ENCODE data around the gene PIH1D1. TPM values are rescaled to one million over a fixed set of nuclear protein-coding genes. Genes with fewer than 3 reads are reported as not detected.
"Not testable (repeated sequence)": the region's sequence is repeated elsewhere in the genome, so short reads cannot be mapped to it uniquely, and the experiment has no call there.

The PIH1D1 gene
- total RNA-seq, 1 donor from 2014 or later: 138 TPM

- Mint-ChIP-seq H3K27ac (peak overlapping the region; percentile 83), H3K4me1 (ENCODE audit: low read depth) (peaks cover 38% of the 10 kb centered on the region), H3K27me3 (ENCODE audit: low read depth) (no peaks in the 10 kb centered on the region), H3K9me3 (no peaks in the 10 kb centered on the region), H3K36me3 (ENCODE audit: low read depth) (peaks cover 18% of the 10 kb centered on the region), H3K4me3 (ENCODE audit: low read depth) (peak overlapping the region; percentile 92)
- intact Hi-C loops (cut with micrococcal nuclease): no loop called here
- DNase-seq (ENCODE audit: low spot score): no peak
Observed at GRCh38 chr19:49474542-49474924, 22.9 kb upstream of the PIH1D1 start.

GRCh38 chr19:49473868-49474541 is 22.4 kb upstream of the PIH1D1 start, which contains the start of gene FLT3LG:
TSS of gene FLT3LG (plus strand) at chr19:49474215. CDS start at chr19:49474640, 425 bp downstream.
- peak within 1 kb of the TSS; percentile 92 for H3K4me3 Mint-ChIP-seq (ENCODE audit: low read depth)
- peaks cover 41% of the 10 kb centered on the region for H3K4me1 Mint-ChIP-seq (ENCODE audit: low read depth)
- no peaks in the 10 kb centered on the region for H3K9me3 Mint-ChIP-seq
- peak; percentile 95 for DNase-seq (ENCODE audit: low spot score)
- H3K27ac Mint-ChIP-seq: peak within 1 kb of the TSS; percentile 83
- H3K36me3 Mint-ChIP-seq (ENCODE audit: low read depth): peaks cover 17% of the 10 kb centered on the region
- no peaks in the 10 kb centered on the region for H3K27me3 Mint-ChIP-seq (ENCODE audit: low read depth)
- intact Hi-C loops (cut with micrococcal nuclease): no loop called here

DNA sequence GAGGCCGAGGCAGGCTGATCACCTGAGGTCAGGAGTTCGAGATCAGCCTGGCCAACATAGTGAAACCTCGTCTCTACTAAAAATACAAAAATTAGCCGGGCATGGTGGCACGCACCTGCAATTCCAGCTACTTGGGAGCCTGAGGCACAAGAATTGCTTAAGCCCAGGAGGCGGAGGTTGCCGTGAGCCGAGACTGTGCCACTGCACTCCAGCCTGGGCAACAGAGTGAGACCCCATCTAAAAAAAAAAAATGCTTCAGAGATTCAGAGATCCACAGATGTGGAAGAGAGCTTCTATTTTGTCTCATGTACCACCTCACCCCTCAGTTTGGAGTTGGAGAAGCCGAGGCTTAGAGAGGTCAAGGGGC is 21.9 kb upstream of the PIH1D1 start:
- H3K27me3 Mint-ChIP-seq (ENCODE audit: low read depth); intact Hi-C loops (cut with micrococcal nuclease); DNase-seq (ENCODE audit: low spot score); H3K9me3 Mint-ChIP-seq: not testable (repeated sequence)
- H3K27ac Mint-ChIP-seq: peak overlapping the region; percentile 83
- H3K4me1 Mint-ChIP-seq (ENCODE audit: low read depth): peaks cover 45% of the 10 kb centered on the region
- peaks cover 18% of the 10 kb centered on the region for H3K36me3 Mint-ChIP-seq (ENCODE audit: low read depth)
- H3K4me3 Mint-ChIP-seq (ENCODE audit: low read depth): peak overlapping the region; percentile 92

GRCh38 chr19:49472936-49473335 is 21.3 kb upstream of the PIH1D1 start:
- Mint-ChIP-seq H3K4me3 (ENCODE audit: low read depth) (peak overlapping the region; percentile 92), H3K36me3 (ENCODE audit: low read depth) (peaks cover 18% of the 10 kb centered on the region), H3K27me3 (ENCODE audit: low read depth) (no peaks in the 10 kb centered on the region), H3K27ac (peak overlapping the region; percentile 83), H3K9me3 (no peaks in the 10 kb centered on the region), H3K4me1 (ENCODE audit: low read depth) (peaks cover 45% of the 10 kb centered on the region)
- no peak for DNase-seq (ENCODE audit: low spot score)
- intact Hi-C loops (cut with micrococcal nuclease): no loop called here

- intact Hi-C loops (cut with micrococcal nuclease): loop anchor here (1.0 kb wide), 2 partner anchors 27 to 78 kb away; no protein-coding TSS in a partner anchor
- no peaks in the 10 kb centered on the region for H3K9me3 Mint-ChIP-seq
- H3K36me3 Mint-ChIP-seq (ENCODE audit: low read depth): peaks cover 10% of the 10 kb centered on the region
- peak overlapping the region; percentile 90 for H3K27ac Mint-ChIP-seq
- no peak for DNase-seq (ENCODE audit: low spot score)
- peaks cover 36% of the 10 kb centered on the region for H3K4me1 Mint-ChIP-seq (ENCODE audit: low read depth)
- H3K4me3 Mint-ChIP-seq (ENCODE audit: low read depth): peak overlapping the region; percentile 26
- no peaks in the 10 kb centered on the region for H3K27me3 Mint-ChIP-seq (ENCODE audit: low read depth)
Observed at GRCh38 chr19:49470615-49470978, 19.0 kb upstream of the PIH1D1 start.

- Mint-ChIP-seq H3K27me3 (ENCODE audit: low read depth) (no peaks in the 10 kb centered on the region), H3K9me3 (no peaks in the 10 kb centered on the region), H3K4me3 (ENCODE audit: low read depth) (peak overlapping the region; percentile 26), H3K27ac (peak overlapping the region; percentile 90), H3K4me1 (ENCODE audit: low read depth) (peaks cover 32% of the 10 kb centered on the region), H3K36me3 (ENCODE audit: low read depth) (peaks cover 8% of the 10 kb centered on the region)
- intact Hi-C loops (cut with micrococcal nuclease): loop anchor here (1.0 kb wide), 3 partner anchors 17 to 78 kb away; partner anchors contain the start of gene ALDH16A1
- peak; percentile 81 for DNase-seq (ENCODE audit: low spot score)
Observed at GRCh38 chr19:49469828-49470614, 18.4 kb upstream of the PIH1D1 start.

DNA sequence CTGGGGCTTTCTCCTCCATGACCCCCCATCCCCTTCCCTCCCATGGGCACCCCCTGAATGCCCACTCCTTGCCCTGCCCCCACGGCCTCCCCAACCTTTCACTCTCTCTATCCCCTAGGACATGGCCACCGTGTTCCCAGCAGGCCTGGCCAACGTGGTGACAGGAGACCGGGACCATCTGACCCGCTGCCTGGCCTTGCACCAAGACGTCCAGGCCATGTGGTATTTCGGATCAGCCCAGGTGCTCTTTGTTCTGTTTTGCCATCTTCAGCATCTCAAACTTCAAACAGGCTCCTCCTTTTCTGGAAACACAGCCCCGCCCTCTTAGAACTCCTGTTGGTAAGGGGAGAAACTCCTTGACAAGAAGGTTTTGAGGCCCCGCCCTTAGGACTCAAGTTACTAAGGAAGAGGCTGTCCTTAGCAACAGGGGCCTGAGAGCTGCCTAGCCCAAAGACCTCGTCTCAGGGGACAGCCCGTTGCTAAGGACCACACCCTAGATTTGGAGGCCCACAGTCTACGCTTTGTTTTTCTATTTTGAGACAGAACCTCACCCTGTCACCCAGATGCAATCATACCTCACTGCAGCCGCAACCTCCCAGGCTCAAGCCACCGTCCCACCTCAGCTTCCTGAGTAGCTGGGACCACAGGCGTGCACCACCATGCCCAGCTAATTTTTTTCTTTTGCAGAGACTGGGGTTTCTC is 17.3 kb upstream of the PIH1D1 start:
- H3K36me3 Mint-ChIP-seq (ENCODE audit: low read depth): peaks cover 7% of the 10 kb centered on the region

GRCh38 chr19:49468199-49468598 is 16.6 kb upstream of the PIH1D1 start:
- no peaks in the 10 kb centered on the region for H3K9me3 Mint-ChIP-seq
- peaks cover 28% of the 10 kb centered on the region for H3K4me1 Mint-ChIP-seq (ENCODE audit: low read depth)
- no peak overlapping the region for H3K4me3 Mint-ChIP-seq (ENCODE audit: low read depth)
- peak overlapping the region; percentile 99 for H3K27ac Mint-ChIP-seq
- H3K27me3 Mint-ChIP-seq (ENCODE audit: low read depth): no peaks in the 10 kb centered on the region
- peaks cover 7% of the 10 kb centered on the region for H3K36me3 Mint-ChIP-seq (ENCODE audit: low read depth)
- intact Hi-C loops (cut with micrococcal nuclease): no loop called here
- DNase-seq (ENCODE audit: low spot score): no peak

More for the DNA sequence above, 17.3 kb upstream of the PIH1D1 start:
- Mint-ChIP-seq H3K4me1 (ENCODE audit: low read depth) (peaks cover 32% of the 10 kb centered on the region), H3K27ac (peak overlapping the region; percentile 99), H3K4me3 (ENCODE audit: low read depth) (peak overlapping the region; percentile 75), H3K27me3 (ENCODE audit: low read depth) (no peaks in the 10 kb centered on the region), H3K9me3 (no peaks in the 10 kb centered on the region)
- intact Hi-C loops (cut with micrococcal nuclease): loop anchor here (1.0 kb wide), 1 partner anchor 16 kb away; the partner anchor contains the start of gene ALDH16A1
- peak; percentile 94 for DNase-seq (ENCODE audit: low spot score)

DNA sequence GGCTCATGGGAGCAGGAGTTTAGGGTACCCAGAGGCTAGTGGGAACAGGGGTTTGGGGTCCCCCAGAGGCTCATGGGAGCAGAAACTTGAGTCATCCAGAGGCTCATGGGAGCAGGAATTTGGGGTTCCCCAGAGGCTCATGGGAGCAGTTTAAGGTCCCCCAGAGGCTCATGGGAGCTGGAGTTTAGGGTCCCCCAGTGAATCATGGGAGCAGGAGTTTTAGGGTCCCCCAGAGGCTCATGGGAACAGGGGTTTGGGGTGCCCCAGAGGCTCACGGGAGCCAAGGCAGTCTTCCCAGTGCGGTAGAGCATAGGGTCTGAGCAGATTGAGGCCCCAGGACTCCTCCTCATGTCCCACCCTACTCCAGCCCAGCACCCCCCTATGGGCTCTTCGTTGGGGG is 13.8 kb upstream of the PIH1D1 start:
- H3K27ac Mint-ChIP-seq: no peak overlapping the region
- DNase-seq (ENCODE audit: low spot score): no peak

GRCh38 chr19:49463960-49464740 is 12.5 kb upstream of the PIH1D1 start:
- Mint-ChIP-seq H3K27me3 (ENCODE audit: low read depth) (no peaks in the 10 kb centered on the region), H3K9me3 (no peaks in the 10 kb centered on the region), H3K4me3 (ENCODE audit: low read depth) (no peak overlapping the region), H3K27ac (no peak overlapping the region), H3K36me3 (ENCODE audit: low read depth) (peaks cover 12% of the 10 kb centered on the region), H3K4me1 (ENCODE audit: low read depth) (peaks cover 5% of the 10 kb centered on the region)
- DNase-seq (ENCODE audit: low spot score): no peak
- intact Hi-C loops (cut with micrococcal nuclease): no loop called here

More for the DNA sequence above, 13.8 kb upstream of the PIH1D1 start:
- H3K36me3 Mint-ChIP-seq (ENCODE audit: low read depth): peaks cover 11% of the 10 kb centered on the region
- H3K4me1 Mint-ChIP-seq (ENCODE audit: low read depth): peaks cover 13% of the 10 kb centered on the region
- H3K27me3 Mint-ChIP-seq (ENCODE audit: low read depth): no peaks in the 10 kb centered on the region
- intact Hi-C loops (cut with micrococcal nuclease): no loop called here
- no peaks in the 10 kb centered on the region for H3K9me3 Mint-ChIP-seq
- no peak overlapping the region for H3K4me3 Mint-ChIP-seq (ENCODE audit: low read depth)

GRCh38 chr19:49462492-49462891 is 10.9 kb upstream of the PIH1D1 start:
- intact Hi-C loops (cut with micrococcal nuclease): no loop called here
- no peak overlapping the region for H3K4me3 Mint-ChIP-seq (ENCODE audit: low read depth)
- DNase-seq (ENCODE audit: low spot score): no peak
- no peaks in the 10 kb centered on the region for H3K9me3 Mint-ChIP-seq
- peaks cover 8% of the 10 kb centered on the region for H3K36me3 Mint-ChIP-seq (ENCODE audit: low read depth)
- no peaks in the 10 kb centered on the region for H3K4me1 Mint-ChIP-seq (ENCODE audit: low read depth)
- no peak overlapping the region for H3K27ac Mint-ChIP-seq
- H3K27me3 Mint-ChIP-seq (ENCODE audit: low read depth): no peaks in the 10 kb centered on the region

- DNase-seq (ENCODE audit: low spot score): no peak
- H3K36me3 Mint-ChIP-seq (ENCODE audit: low read depth): peaks cover 13% of the 10 kb centered on the region
- intact Hi-C loops (cut with micrococcal nuclease): no loop called here
- no peak overlapping the region for H3K27ac Mint-ChIP-seq
- H3K9me3 Mint-ChIP-seq: no peaks in the 10 kb centered on the region
- H3K4me3 Mint-ChIP-seq (ENCODE audit: low read depth): no peak overlapping the region
- H3K27me3 Mint-ChIP-seq (ENCODE audit: low read depth): no peaks in the 10 kb centered on the region
- H3K4me1 Mint-ChIP-seq (ENCODE audit: low read depth): no peaks in the 10 kb centered on the region
Observed at GRCh38 chr19:49461656-49462055, 10.0 kb upstream of the PIH1D1 start.

Measured in activated T-helper 2 cell treated with anti-CD3 and anti-CD28 coated beads, Interferon-gamma antibody, Interleukin-2, Interleukin-4, amounts not matched to agents 10 μg/mL and 5 μg/mL and 100 μg/mL, durations not matched to agents 14 hours and 24 hours and 36 hours (primary cell).